PC-9 (cell line): Measurements from ENCODE around the gene PINLYP. TPM values are rescaled to one million over a fixed set of nuclear protein-coding genes. Genes with fewer than 3 reads are reported as not detected.

ENCODE experiments used
- BruUV-seq: library from RNA; stranded (reverse); fragments of 400-500 nt; replicated peaks from 2 replicates; lab custom pipeline; 2021; lab: Mats Ljungman, UMichigan
- CTCF ChIA-PET: fragments of 300-600 bp; sonication (Branson Sonifier 250); formaldehyde crosslinking; loops from one replicate; lab custom pipeline; 2022; ENCODE audit warnings: antibody characterized with exemption; lab: Charles Lee
- POLR2A ChIA-PET: fragments of 300-600 bp; sonication (Branson Sonifier 250); formaldehyde crosslinking; loops from one replicate; lab custom pipeline; 2022; ENCODE audit warnings: antibody characterized with exemption; ENCODE audit not compliant: unreplicated experiment; lab: Charles Lee
- DNase-seq, 2 experiments: peaks; one replicate each; pipeline versions ENCODE4 v3.0.0 to v3.0.0-alpha.2; 2015 to 2022; ENCODE audit warnings: mixed read lengths in 1 of 2
- H2AFZ ChIP-seq: fragments of 200-600 bp; sonication (generic); 2 replicates; pipeline ENCODE4 v1.8.1; 2017; ENCODE audit warnings: antibody characterized with exemption
- H3F3A ChIP-seq: fragments of 200-600 bp; sonication (generic); 2 replicates; pipeline ENCODE4 v1.8.1; 2017; ENCODE audit warnings: antibody characterized with exemption, mild to moderate bottlenecking, low read depth; ENCODE audit not compliant: insufficient read depth
- H3K27ac ChIP-seq: fragments of 200-600 bp; sonication (generic); 2 replicates; pipeline ENCODE4 v1.6.1; 2016; ENCODE audit warnings: mixed run types
- H3K27me3 ChIP-seq: fragments of 200-600 bp; sonication (generic); 2 replicates; pipeline ENCODE4 v1.6.1; 2016; ENCODE audit warnings: low read depth, mixed run types; ENCODE audit not compliant: insufficient read depth
- H3K36me3 ChIP-seq: fragments of 200-600 bp; sonication (generic); 2 replicates; pipeline ENCODE4 v1.6.1; 2016; ENCODE audit warnings: low read depth, mixed run types
- H3K4me1 ChIP-seq: fragments of 200-600 bp; sonication (generic); replicated peaks from 2 replicates; pipeline ENCODE4 v1.6.1; 2016; ENCODE audit warnings: mixed run types; ENCODE audit not compliant: insufficient read depth
- H3K4me2 ChIP-seq: fragments of 200-600 bp; sonication (generic); 2 replicates; pipeline ENCODE4 v1.6.1; 2017; ENCODE audit warnings: mixed run types
- H3K4me3 ChIP-seq: fragments of 200-600 bp; sonication (generic); 2 replicates; pipeline ENCODE4 v1.6.1; 2016; ENCODE audit warnings: mixed run types
- H3K79me2 ChIP-seq: fragments of 200-600 bp; sonication (generic); 2 replicates; pipeline ENCODE4 v1.6.1; 2017; ENCODE audit warnings: low read depth, mixed run types
- H3K9me2 ChIP-seq: fragments of 200-600 bp; sonication (generic); 2 replicates; pipeline ENCODE4 v1.8.1; 2017; ENCODE audit warnings: mild to moderate bottlenecking; ENCODE audit not compliant: insufficient read depth
- H3K9me3 ChIP-seq: fragments of 200-600 bp; sonication (generic); 2 replicates; pipeline ENCODE4 v1.8.1; 2016; ENCODE audit warnings: low read depth; ENCODE audit not compliant: insufficient read depth
- H4K20me1 ChIP-seq: fragments of 200-600 bp; sonication (generic); 2 replicates; pipeline ENCODE4 v1.8.1; 2017; ENCODE audit not compliant: insufficient read depth
- EZH2 ChIP-seq: fragments of 200-600 bp; sonication (generic); IDR thresholded peaks from 2 replicates; pipeline ENCODE4 v1.8.0; 2017; ENCODE audit warnings: antibody characterized with exemption, low read depth
- intact Hi-C: fragments of 100-400 bp; cut with micrococcal nuclease; formaldehyde crosslinking; loops from one replicate; pipeline ENCODE4 v1.10.0; 2022; ENCODE audit not compliant: unreplicated experiment
- total RNA-seq: library from RNA; stranded (reverse); gene quantifications from 2 replicates; pipeline ENCODE4 v1.2.3, GENCODE V29; 2021
- TF ChIP-seq, protein P1 (sequence below): fragments of 200-600 bp; sonication (generic); conservative IDR thresholded peaks from 2 replicates; pipeline ENCODE4 v1.6.1; 2017; ENCODE audit warnings: mixed run types, antibody characterized with exemption, mild to moderate bottlenecking, moderate library complexity

Gene PINLYP
- total RNA-seq, 1 experiment from 2014 or later, result 2.0 TPM

GRCh38 chr19:43624933-43625332 lies 49.3 kb downstream of the PINLYP start:
- ChIA-PET CTCF (interaction anchor here (0.6 kb wide), 1 partner anchor 72 kb away, joined by 3 read pairs; no protein-coding TSS in a partner anchor), POLR2A (no interaction called here)
- H3K36me3 ChIP-seq, result no peaks in the 10 kb centered on the region
- no peaks in the 10 kb centered on the region for H3K9me3 ChIP-seq
- H3F3A ChIP-seq, result peaks cover 26% of the 10 kb centered on the region; the same call in 1 of the 2 replicates
- no peaks in the 10 kb centered on the region for H4K20me1 ChIP-seq
- no peaks in the 10 kb centered on the region for H3K27me3 ChIP-seq
- no peaks in the 10 kb centered on the region for H3K9me2 ChIP-seq
- no TSS peak for BruUV-seq
- H3K4me3 ChIP-seq, result no peak overlapping the region
- 0 out of 2 replicates have a peak, but pooled peaks cover 8% of the 10 kb centered on the region for H3K79me2 ChIP-seq
- H2AFZ ChIP-seq, result no peak overlapping the region
- peaks cover 9% of the 10 kb centered on the region for H3K4me1 ChIP-seq
- H3K4me2 ChIP-seq, result no peak overlapping the region
- TF ChIP-seq, protein P1, sequence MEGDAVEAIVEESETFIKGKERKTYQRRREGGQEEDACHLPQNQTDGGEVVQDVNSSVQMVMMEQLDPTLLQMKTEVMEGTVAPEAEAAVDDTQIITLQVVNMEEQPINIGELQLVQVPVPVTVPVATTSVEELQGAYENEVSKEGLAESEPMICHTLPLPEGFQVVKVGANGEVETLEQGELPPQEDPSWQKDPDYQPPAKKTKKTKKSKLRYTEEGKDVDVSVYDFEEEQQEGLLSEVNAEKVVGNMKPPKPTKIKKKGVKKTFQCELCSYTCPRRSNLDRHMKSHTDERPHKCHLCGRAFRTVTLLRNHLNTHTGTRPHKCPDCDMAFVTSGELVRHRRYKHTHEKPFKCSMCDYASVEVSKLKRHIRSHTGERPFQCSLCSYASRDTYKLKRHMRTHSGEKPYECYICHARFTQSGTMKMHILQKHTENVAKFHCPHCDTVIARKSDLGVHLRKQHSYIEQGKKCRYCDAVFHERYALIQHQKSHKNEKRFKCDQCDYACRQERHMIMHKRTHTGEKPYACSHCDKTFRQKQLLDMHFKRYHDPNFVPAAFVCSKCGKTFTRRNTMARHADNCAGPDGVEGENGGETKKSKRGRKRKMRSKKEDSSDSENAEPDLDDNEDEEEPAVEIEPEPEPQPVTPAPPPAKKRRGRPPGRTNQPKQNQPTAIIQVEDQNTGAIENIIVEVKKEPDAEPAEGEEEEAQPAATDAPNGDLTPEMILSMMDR, result no peak
- TF ChIP-seq EZH2, result no peak
- no peak overlapping the region for H3K27ac ChIP-seq
- intact Hi-C loops, result no loop called here
- DNase-seq, result no peak

GRCh38 chr19:43625918-43626579 lies 50.4 kb downstream of the PINLYP start:
- POLR2A ChIA-PET, result no interaction called here
- Histone ChIP-seq H3K9me2 (no peaks in the 10 kb centered on the region), H2AFZ (no peak overlapping the region), H3K9me3 (no peaks in the 10 kb centered on the region), H3K27me3 (no peaks in the 10 kb centered on the region), H3K79me2 (0 out of 2 replicates have a peak, but pooled peaks cover under 1% of the 10 kb centered on the region), H4K20me1 (no peaks in the 10 kb centered on the region), H3K4me1 (no peaks in the 10 kb centered on the region), H3K36me3 (no peaks in the 10 kb centered on the region), H3F3A (peaks cover 17% of the 10 kb centered on the region; the same call in 1 of the 2 replicates), H3K4me2 (no peak overlapping the region), H3K4me3 (no peak overlapping the region), H3K27ac (no peak overlapping the region)
- TF ChIP-seq, protein P1, result no peak
- no peak for TF ChIP-seq EZH2
- BruUV-seq, result no TSS peak
- no peak for DNase-seq
- intact Hi-C loops, result no loop called here
- CTCF ChIA-PET, result no interaction called here

GRCh38 chr19:43626838-43627237 lies 51.2 kb downstream of the PINLYP start:
- peaks cover 12% of the 10 kb centered on the region; the same call in 1 of the 2 replicates for H3F3A ChIP-seq
- POLR2A ChIA-PET, result no interaction called here
- no peaks in the 10 kb centered on the region for H3K36me3 ChIP-seq
- no peak for TF ChIP-seq EZH2
- TF ChIP-seq, protein P1, result no peak
- CTCF ChIA-PET, result no interaction called here
- intact Hi-C loops, result no loop called here
- H2AFZ ChIP-seq, result no peak overlapping the region
- no peaks in the 10 kb centered on the region for H3K4me1 ChIP-seq
- no peak overlapping the region for H3K4me2 ChIP-seq
- no peaks in the 10 kb centered on the region for H4K20me1 ChIP-seq
- no peak for DNase-seq
- no peaks in the 10 kb centered on the region for H3K9me2 ChIP-seq
- H3K4me3 ChIP-seq, result no peak overlapping the region
- no TSS peak for BruUV-seq
- H3K27ac ChIP-seq, result no peak overlapping the region
- H3K79me2 ChIP-seq, result no peaks in the 10 kb centered on the region
- no peaks in the 10 kb centered on the region for H3K27me3 ChIP-seq
- no peaks in the 10 kb centered on the region for H3K9me3 ChIP-seq
